ENCODE measurements around the gene NEGR1. TPM values are rescaled to one million over a fixed set of nuclear protein-coding genes. Genes with fewer than 3 reads are reported as not detected.

Gene NEGR1
- total and polyA plus RNA-seq, 2 experiments from 2014 or later: 0.57 to 0.94 TPM

DNA sequence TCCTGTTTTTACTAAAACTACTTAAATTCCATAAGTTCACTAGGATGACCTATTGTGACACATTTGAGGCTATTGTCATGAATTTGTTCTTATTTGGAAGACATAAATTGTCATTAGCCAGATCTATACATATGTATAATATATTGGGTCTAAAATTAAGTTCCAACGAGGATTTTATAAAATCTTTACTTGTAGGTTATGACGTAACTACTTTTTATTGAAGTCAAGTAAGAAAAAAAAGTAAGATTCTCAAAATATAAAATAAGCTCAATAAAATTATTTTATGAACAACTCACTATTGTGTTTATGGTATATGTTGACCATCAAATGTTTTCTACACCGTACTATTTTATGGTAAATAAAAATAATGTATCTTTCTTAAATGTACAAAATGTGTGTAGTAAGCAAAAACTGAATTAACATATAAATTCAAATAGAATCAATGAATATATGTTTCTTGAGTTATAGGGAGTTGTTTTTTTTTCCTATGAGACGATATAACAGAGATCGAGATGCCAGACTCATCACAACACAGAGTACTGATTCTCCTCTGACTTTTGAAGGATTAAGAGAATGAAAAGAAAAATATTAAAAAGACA is 64.1 kb downstream of the NEGR1 start:
- DNase-seq (ENCODE audit: low spot score) (no peak), ATAC-seq (no peak)
- H3K4me2 ChIP-seq: no peak overlapping the region
- H3K27me3 Mint-ChIP-seq (ENCODE audit: insufficient read depth, low read depth, poor library complexity): no peaks in the 10 kb centered on the region
- H3K4me3 Mint-ChIP-seq: no peak overlapping the region
- no peaks in the 10 kb centered on the region for H3K27me3 ChIP-seq (ENCODE audit: insufficient read depth)
- no peak overlapping the region for H3K4me3 ChIP-seq
- H4K20me1 ChIP-seq (replicated peaks; ENCODE audit: insufficient read depth): no peaks in the 10 kb centered on the region
- H3F3A ChIP-seq (replicated peaks; ENCODE audit: low read depth): no peaks in the 10 kb centered on the region
- no peaks in the 10 kb centered on the region for H3K79me2 ChIP-seq (replicated peaks; ENCODE audit: insufficient read depth)
- H3K27ac Mint-ChIP-seq: no peak overlapping the region
- no peak for TF ChIP-seq JUNB (IDR thresholded peaks at IDR 0.05; ENCODE audit: unreplicated experiment)
- no peaks in the 10 kb centered on the region for H3K4me1 ChIP-seq (ENCODE audit: insufficient read depth)
- H3K4me1 Mint-ChIP-seq: peaks cover 4% of the 10 kb centered on the region; the same call in 1 of the 3 replicates
- H2AFZ ChIP-seq: no peak overlapping the region
- H3K9me3 Mint-ChIP-seq: no peaks in the 10 kb centered on the region; the same call in 2 of the 3 replicates
- no peaks in the 10 kb centered on the region for H3K36me3 Mint-ChIP-seq (ENCODE audit: low read depth)
- no peaks in the 10 kb centered on the region for H3K9me2 ChIP-seq (ENCODE audit: insufficient read depth)
- H3K27ac ChIP-seq (ENCODE audit: low read depth): no peak overlapping the region
- no peaks in the 10 kb centered on the region for H3K36me3 ChIP-seq (ENCODE audit: insufficient read depth)

GRCh38 chr1:72207059-72207458 is 75.3 kb downstream of the NEGR1 start:
- ATAC-seq: no peak
- no peaks in the 10 kb centered on the region for H3K27me3 Mint-ChIP-seq (ENCODE audit: insufficient read depth, low read depth, poor library complexity)
- Histone ChIP-seq H3K4me2 (no peak overlapping the region), H3K4me1 (ENCODE audit: insufficient read depth) (no peaks in the 10 kb centered on the region), H4K20me1 (replicated peaks; ENCODE audit: insufficient read depth) (no peaks in the 10 kb centered on the region), H3K27ac (ENCODE audit: low read depth) (no peak overlapping the region), H3K36me3 (ENCODE audit: insufficient read depth) (no peaks in the 10 kb centered on the region), H3K9me2 (ENCODE audit: insufficient read depth) (no peaks in the 10 kb centered on the region), H2AFZ (no peak overlapping the region), H3K79me2 (replicated peaks; ENCODE audit: insufficient read depth) (no peaks in the 10 kb centered on the region), H3F3A (replicated peaks; ENCODE audit: low read depth) (no peaks in the 10 kb centered on the region), H3K27me3 (ENCODE audit: insufficient read depth) (no peaks in the 10 kb centered on the region), H3K4me3 (no peak overlapping the region)
- no peak overlapping the region for H3K4me3 Mint-ChIP-seq
- peaks cover 3% of the 10 kb centered on the region; the same call in 1 of the 3 replicates for H3K4me1 Mint-ChIP-seq
- H3K27ac Mint-ChIP-seq: no peak overlapping the region
- H3K36me3 Mint-ChIP-seq (ENCODE audit: low read depth): no peaks in the 10 kb centered on the region
- DNase-seq (ENCODE audit: low spot score): no peak
- no peaks in the 10 kb centered on the region for H3K9me3 Mint-ChIP-seq
- TF ChIP-seq REST (IDR thresholded peaks at IDR 0.05; ENCODE audit: unreplicated experiment): no peak
- TF ChIP-seq JUNB (IDR thresholded peaks at IDR 0.05; ENCODE audit: unreplicated experiment): no peak
- no peak for TF ChIP-seq ZNF331 (CRISPR knock-in tag; IDR thresholded peaks at IDR 0.05; ENCODE audit: low read depth)
- no peak for TF ChIP-seq STAT1 (IDR thresholded peaks at IDR 0.05; ENCODE audit: unreplicated experiment)
- TF ChIP-seq POLR2AphosphoS5 (IDR thresholded peaks at IDR 0.05; ENCODE audit: low read depth): no peak
- no peak for TF ChIP-seq ZNF114 (CRISPR knock-in tag; IDR thresholded peaks at IDR 0.05)
- TF ChIP-seq, protein P1, sequence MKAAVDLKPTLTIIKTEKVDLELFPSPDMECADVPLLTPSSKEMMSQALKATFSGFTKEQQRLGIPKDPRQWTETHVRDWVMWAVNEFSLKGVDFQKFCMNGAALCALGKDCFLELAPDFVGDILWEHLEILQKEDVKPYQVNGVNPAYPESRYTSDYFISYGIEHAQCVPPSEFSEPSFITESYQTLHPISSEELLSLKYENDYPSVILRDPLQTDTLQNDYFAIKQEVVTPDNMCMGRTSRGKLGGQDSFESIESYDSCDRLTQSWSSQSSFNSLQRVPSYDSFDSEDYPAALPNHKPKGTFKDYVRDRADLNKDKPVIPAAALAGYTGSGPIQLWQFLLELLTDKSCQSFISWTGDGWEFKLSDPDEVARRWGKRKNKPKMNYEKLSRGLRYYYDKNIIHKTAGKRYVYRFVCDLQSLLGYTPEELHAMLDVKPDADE (IDR thresholded peaks at IDR 0.05): no peak
- TF ChIP-seq, protein P2, sequence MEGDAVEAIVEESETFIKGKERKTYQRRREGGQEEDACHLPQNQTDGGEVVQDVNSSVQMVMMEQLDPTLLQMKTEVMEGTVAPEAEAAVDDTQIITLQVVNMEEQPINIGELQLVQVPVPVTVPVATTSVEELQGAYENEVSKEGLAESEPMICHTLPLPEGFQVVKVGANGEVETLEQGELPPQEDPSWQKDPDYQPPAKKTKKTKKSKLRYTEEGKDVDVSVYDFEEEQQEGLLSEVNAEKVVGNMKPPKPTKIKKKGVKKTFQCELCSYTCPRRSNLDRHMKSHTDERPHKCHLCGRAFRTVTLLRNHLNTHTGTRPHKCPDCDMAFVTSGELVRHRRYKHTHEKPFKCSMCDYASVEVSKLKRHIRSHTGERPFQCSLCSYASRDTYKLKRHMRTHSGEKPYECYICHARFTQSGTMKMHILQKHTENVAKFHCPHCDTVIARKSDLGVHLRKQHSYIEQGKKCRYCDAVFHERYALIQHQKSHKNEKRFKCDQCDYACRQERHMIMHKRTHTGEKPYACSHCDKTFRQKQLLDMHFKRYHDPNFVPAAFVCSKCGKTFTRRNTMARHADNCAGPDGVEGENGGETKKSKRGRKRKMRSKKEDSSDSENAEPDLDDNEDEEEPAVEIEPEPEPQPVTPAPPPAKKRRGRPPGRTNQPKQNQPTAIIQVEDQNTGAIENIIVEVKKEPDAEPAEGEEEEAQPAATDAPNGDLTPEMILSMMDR (conservative IDR thresholded peaks at IDR 0.05; ENCODE audit: low read depth in 2 of 2): no peak
- TF ChIP-seq, protein P3, sequence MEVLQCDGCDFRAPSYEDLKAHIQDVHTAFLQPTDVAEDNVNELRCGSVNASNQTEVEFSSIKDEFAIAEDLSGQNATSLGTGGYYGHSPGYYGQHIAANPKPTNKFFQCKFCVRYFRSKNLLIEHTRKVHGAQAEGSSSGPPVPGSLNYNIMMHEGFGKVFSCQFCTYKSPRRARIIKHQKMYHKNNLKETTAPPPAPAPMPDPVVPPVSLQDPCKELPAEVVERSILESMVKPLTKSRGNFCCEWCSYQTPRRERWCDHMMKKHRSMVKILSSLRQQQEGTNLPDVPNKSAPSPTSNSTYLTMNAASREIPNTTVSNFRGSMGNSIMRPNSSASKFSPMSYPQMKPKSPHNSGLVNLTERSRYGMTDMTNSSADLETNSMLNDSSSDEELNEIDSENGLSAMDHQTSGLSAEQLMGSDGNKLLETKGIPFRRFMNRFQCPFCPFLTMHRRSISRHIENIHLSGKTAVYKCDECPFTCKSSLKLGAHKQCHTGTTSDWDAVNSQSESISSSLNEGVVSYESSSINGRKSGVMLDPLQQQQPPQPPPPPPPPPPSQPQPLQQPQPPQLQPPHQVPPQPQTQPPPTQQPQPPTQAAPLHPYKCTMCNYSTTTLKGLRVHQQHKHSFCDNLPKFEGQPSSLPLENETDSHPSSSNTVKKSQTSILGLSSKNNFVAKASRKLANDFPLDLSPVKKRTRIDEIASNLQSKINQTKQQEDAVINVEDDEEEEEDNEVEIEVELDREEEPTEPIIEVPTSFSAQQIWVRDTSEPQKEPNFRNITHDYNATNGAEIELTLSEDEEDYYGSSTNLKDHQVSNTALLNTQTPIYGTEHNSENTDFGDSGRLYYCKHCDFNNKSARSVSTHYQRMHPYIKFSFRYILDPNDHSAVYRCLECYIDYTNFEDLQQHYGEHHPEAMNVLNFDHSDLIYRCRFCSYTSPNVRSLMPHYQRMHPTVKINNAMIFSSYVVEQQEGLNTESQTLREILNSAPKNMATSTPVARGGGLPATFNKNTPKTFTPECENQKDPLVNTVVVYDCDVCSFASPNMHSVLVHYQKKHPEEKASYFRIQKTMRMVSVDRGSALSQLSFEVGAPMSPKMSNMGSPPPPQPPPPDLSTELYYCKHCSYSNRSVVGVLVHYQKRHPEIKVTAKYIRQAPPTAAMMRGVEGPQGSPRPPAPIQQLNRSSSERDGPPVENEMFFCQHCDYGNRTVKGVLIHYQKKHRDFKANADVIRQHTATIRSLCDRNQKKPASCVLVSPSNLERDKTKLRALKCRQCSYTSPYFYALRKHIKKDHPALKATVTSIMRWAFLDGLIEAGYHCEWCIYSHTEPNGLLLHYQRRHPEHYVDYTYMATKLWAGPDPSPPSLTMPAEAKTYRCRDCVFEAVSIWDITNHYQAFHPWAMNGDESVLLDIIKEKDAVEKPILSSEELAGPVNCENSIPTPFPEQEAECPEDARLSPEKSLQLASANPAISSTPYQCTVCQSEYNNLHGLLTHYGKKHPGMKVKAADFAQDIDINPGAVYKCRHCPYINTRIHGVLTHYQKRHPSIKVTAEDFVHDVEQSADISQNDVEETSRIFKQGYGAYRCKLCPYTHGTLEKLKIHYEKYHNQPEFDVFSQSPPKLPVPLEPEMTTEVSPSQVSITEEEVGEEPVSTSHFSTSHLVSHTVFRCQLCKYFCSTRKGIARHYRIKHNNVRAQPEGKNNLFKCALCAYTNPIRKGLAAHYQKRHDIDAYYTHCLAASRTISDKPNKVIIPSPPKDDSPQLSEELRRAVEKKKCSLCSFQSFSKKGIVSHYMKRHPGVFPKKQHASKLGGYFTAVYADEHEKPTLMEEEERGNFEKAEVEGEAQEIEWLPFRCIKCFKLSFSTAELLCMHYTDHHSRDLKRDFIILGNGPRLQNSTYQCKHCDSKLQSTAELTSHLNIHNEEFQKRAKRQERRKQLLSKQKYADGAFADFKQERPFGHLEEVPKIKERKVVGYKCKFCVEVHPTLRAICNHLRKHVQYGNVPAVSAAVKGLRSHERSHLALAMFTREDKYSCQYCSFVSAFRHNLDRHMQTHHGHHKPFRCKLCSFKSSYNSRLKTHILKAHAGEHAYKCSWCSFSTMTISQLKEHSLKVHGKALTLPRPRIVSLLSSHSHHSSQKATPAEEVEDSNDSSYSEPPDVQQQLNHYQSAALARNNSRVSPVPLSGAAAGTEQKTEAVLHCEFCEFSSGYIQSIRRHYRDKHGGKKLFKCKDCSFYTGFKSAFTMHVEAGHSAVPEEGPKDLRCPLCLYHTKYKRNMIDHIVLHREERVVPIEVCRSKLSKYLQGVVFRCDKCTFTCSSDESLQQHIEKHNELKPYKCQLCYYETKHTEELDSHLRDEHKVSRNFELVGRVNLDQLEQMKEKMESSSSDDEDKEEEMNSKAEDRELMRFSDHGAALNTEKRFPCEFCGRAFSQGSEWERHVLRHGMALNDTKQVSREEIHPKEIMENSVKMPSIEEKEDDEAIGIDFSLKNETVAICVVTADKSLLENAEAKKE (CRISPR knock-in tag; IDR thresholded peaks at IDR 0.05): no peak

Measured in GM23338 (cell line).